GM18858 (cell line): ENCODE data around the gene INTS12.
A peak's percentile ranks its signal among the peaks of the same experiment; 100 is the strongest.
"Not testable (repeated sequence)": the region's sequence is repeated elsewhere in the genome, so short reads cannot be mapped to it uniquely, and the experiment has no call there.

ENCODE experiments used
- ATAC-seq: cut with Tn5 transposase; IDR thresholded peaks from one replicate; pipeline ENCODE4 v1.9.1; 2021; ENCODE audit not compliant: unreplicated experiment

Gene INTS12, protein sequence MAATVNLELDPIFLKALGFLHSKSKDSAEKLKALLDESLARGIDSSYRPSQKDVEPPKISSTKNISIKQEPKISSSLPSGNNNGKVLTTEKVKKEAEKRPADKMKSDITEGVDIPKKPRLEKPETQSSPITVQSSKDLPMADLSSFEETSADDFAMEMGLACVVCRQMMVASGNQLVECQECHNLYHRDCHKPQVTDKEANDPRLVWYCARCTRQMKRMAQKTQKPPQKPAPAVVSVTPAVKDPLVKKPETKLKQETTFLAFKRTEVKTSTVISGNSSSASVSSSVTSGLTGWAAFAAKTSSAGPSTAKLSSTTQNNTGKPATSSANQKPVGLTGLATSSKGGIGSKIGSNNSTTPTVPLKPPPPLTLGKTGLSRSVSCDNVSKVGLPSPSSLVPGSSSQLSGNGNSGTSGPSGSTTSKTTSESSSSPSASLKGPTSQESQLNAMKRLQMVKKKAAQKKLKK

DNA sequence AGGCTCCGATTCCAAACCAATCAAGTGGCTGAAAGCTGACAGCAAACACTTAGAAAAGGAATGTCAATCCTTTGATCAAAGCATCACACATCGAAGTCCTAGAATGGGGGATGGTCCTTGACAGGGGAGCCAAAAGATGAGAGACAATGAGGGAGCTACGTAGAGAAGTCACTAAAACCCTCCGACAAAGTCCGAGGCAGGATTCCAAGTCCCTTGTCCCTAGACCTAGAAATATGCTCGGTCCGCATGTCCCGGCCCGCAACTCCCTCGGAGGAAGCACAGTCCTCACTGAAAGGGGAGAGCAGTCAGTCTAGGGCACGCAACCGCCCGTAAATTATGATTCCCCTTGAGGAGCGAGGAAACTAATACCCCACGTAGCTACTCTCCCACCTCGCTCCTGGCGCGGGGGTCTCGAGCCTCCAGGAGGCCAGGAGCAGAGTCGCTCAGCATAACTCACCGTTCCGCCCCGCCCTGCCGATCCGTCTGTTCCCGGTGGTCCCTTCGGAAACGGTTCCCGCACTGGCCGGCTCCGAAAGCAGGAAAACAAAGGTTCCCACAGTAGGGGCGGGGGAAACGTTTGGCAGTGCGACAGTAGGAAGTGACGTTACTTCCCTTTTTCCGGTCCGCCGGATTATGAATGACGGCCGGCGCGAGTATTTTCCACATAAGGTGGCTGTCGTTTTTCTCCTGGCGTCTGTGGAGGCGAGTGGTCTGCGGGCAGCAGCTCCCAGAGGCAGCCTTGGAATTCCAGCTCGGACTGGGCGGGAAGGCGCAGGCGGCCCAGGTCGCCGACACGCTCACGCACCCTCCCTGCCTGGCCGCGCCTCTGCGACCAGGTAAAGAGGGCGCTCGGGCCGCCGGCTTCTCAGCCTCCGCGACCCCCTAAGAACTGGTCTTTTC is at the start of gene INTS12, which contains the start of gene GSTCD:
TSS of gene INTS12 (minus strand) at position 509 of the 900 bp plus-strand sequence. CDS start 8,684 bp downstream, outside the sequence.
TSS of gene GSTCD (plus strand) at position 604 of the 900 bp plus-strand sequence. CDS start 8,830 bp downstream, outside the sequence.
- peak; percentile 61 for ATAC-seq

- ATAC-seq: no peak
Measured at GRCh38 chr4:105755375-105755774, 46.9 kb upstream of the INTS12 start.

- no peak for ATAC-seq
Measured at GRCh38 chr4:105753361-105753760, 44.9 kb upstream of the INTS12 start.

DNA sequence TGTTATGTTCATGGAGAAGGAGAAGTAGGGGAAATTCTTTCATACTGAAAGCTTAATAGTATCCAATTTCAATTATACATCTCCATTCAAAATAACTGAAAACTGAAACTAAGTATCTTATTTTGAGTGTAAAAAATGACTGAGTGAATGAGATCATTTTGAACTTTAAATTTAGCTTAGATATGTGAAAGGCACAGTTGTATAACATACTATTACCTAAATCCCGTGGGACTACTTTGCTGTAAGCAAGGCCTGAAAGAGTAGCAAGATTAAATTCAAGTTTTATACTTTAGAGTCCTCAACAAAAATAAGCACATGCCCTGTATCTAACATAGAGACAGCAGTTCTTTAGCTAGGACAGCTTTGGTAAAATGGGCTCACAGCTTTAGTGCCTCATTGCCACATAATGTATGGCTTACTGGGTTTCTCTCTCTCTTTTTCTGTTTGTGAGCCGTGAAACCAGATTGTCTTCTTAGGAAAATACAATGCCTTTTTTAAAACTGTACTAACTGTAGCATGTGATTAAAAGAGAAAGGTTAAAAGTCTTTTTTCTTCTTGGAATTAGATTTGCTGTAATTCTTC is 43.3 kb upstream of the INTS12 start:
- ATAC-seq: no peak

GRCh38 chr4:105748222-105748621 is 39.7 kb upstream of the INTS12 start:
- ATAC-seq: no peak

DNA sequence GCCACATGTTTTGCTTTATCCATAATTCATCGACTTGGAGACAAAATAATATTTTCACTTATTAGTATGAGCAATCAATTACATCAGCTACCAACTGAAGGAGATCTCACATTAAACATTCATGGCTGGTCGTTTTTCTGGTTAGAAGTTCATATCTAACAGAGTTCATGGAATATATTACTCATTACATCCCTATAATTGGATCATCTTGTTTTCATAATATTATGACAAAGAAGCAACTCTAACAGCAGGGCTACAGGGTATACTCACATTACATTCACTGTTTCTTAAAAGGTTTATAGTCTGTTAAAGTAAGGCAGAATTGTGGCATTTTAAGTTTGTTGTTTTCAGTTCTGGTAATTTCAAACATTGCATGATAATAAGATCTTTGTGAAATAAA is 33.1 kb upstream of the INTS12 start:
- ATAC-seq: no peak

GRCh38 chr4:105735217-105735616 is 26.7 kb upstream of the INTS12 start:
- ATAC-seq: not testable (repeated sequence)

- ATAC-seq: not testable (repeated sequence)
Measured at GRCh38 chr4:105729895-105730294, 21.4 kb upstream of the INTS12 start.

GRCh38 chr4:105725623-105726022 is 17.1 kb upstream of the INTS12 start:
- no peak for ATAC-seq

DNA sequence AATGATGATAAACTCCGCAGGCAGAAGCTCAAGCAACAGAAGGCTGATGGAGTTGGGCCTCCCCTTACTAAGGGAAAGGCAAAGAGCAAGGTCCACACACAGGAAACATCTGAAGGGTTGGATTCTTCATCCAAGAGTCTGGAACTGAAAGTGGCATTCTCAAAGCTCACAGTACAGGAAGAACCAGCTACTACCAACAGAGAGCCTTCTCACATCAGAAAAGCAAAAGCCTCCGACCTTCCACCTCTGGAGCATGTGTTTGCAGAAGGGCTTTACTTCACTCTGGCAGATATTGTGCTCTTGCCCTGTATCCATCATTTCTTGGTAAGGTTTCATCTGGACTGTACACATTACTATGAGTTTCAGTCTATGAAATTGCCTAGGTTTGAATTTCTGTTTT is 10.7 kb upstream of the INTS12 start:
- no peak for ATAC-seq

- no peak for ATAC-seq
Measured at GRCh38 chr4:105715692-105716278, 7.3 kb upstream of the INTS12 start.

DNA sequence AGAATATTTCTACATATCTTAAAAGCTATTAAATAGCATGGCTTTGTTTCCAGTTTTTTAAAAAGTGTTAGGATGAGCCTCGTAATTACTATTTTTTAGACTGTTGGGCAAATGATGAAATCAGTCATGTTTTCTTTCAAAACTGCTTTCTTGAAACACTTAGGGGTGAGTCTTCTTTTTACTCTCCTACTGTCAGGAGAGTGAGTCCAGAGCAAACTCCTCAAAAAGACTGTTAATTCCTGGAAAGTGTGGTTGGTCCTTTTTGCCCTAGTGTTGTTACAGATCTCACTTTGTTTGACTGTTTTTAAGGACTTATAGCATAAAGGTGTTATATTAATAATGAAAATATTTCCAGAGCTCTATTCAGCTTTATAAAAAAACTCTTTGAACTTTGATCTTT is 6.4 kb upstream of the INTS12 start:
- ATAC-seq: no peak

DNA sequence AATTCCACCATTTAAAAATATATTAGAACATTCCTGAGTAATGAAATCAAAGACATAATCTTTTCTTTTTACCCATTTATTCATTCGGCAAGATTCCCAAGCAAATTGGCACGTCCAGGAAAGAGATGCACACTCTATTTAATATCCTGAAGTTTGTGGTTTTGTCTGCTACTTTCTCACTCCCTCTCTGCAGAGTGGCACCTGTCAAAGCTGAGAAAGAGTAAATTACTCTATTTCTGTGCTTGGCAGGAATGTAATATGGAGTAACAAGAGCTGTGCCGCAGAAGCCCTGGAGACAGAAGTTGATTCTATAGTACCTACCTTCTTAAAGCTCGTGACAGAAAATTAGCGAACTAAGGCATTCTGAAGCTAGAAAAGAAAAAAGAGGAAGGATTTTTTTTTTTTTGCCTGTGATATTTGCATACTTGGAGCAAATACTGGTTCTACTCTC is 5.6 kb upstream of the INTS12 start:
- ATAC-seq: peak; percentile 53

- ATAC-seq: no peak
Measured at GRCh38 chr4:105712766-105713165, 4.3 kb upstream of the INTS12 start.

GRCh38 chr4:105710678-105711077 is 2.2 kb upstream of the INTS12 start:
- ATAC-seq: no peak

GRCh38 chr4:105710012-105710600 is 1.6 kb upstream of the INTS12 start:
- ATAC-seq: no peak

DNA sequence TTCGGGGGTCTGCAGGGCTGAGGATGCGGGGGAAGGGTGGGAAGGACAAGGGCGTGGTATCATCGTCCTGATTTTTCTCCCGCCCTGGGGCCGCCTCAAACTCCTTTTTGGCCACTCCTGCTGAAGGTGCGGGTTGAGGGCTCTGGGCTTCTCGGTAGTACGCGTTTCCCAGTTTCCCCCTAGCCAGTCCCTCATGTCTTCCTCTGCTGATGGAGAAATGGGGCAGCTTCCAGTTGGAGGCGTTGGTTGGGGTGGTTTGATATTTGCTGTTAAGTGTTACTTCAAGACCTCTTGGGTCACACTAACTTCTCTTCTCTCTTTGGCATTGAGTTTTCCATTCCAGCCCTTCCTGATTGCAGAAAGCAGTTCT is 577 bp upstream of the INTS12 start:
- ATAC-seq: peak; percentile 10

- ATAC-seq: no peak
Measured at GRCh38 chr4:105707782-105708180, 708 bp downstream of the INTS12 start.

DNA sequence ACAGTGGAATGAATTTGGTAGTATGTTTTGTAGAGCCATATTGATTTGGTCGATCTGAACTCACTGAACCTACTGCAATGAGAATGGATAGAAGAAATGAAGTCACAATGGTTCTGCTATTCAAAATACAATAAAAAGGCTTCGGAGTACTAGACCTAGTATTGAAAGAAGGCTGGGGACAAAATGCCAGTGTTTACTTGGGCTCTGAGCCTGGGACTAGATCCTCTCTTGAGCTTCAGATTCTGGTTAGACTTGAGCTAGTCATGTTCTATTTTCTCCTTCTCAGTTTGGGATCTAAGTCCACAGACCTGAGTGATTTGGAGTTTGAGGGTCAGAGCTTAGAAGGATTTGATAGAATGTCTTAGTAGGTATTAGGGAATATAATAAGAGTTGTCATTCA is 9.9 kb downstream of the INTS12 start:
- ATAC-seq: no peak

DNA sequence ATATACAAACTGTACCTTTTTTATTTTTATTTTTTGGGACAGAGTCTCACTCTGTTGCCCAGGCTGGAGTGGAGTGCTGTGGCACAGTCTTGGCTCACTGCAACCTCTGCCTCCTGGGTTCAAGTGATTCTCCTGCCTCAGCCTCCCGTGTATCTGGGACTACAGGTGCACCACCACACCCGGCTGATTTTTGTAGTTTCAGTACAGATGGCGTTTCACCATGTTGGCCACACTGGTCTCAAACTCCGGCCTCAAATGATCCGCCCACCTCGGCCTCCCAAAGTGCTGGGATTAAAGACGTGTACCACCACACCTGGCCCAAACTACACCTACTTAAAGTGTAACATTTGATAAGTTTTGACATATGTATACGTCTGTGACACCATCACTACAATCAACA is 12.7 kb downstream of the INTS12 start:
- not testable (repeated sequence) for ATAC-seq
